Activated naive CD8-positive, alpha-beta T cell (primary cell): ENCODE results near the gene UBC.
A peak's percentile ranks its signal among the peaks of the same experiment; 100 is the strongest.

Experiments used
- H3K27ac Mint-ChIP-seq: one replicate; pipeline ENCODE4 v1.8.0; 2021; ENCODE audit warnings: mixed read lengths
- H3K27me3 Mint-ChIP-seq: one replicate; pipeline ENCODE4 v1.8.0; 2021; ENCODE audit warnings: mixed read lengths
- H3K36me3 Mint-ChIP-seq: one replicate; pipeline ENCODE4 v1.8.0; 2021; ENCODE audit warnings: mixed read lengths
- H3K4me1 Mint-ChIP-seq: one replicate; pipeline ENCODE4 v1.8.0; 2021; ENCODE audit warnings: low read depth, mixed read lengths
- H3K4me3 Mint-ChIP-seq: one replicate; pipeline ENCODE4 v1.8.0; 2021; ENCODE audit warnings: mild to moderate bottlenecking, mixed read lengths
- H3K9me3 Mint-ChIP-seq: one replicate; pipeline ENCODE4 v1.8.0; 2021; ENCODE audit warnings: low read depth, mixed read lengths

UBC gene

DNA sequence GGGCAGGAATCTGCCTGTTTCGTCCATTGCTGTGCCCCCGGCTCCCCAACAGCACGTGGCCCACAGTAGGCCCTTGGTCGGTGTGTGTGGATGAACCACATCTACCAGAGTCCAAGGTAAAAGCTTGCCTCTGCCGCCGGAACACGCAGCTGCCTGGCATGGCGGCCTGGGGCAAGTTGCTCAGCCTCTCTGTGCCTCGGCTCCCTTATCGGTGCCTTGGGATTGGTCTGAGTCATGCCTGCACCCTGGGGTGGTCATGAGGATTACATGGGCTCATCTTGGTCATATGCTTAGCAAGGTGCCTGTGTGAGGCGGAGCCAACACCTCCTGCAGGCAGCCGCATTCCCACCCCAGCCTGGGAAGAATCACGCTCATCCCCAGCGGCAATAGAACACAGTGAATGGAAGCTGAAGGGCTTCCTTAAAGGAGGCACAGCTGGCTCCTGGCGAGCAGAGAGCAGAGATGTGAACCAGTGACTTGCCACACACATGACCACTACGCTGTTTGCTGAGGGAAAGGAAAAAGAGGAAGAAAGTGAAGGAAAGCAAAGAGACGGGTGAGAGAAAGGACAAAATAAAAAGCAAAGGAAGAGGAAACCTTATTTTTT lies 45.3 kb downstream of the UBC start:
- Mint-ChIP-seq H3K9me3 (no peaks in the 10 kb centered on the region), H3K27me3 (peaks cover 8% of the 10 kb centered on the region), H3K36me3 (no peaks in the 10 kb centered on the region), H3K4me3 (peak overlapping the region; percentile 5), H3K27ac (no peak overlapping the region), H3K4me1 (peaks cover 18% of the 10 kb centered on the region)

DNA sequence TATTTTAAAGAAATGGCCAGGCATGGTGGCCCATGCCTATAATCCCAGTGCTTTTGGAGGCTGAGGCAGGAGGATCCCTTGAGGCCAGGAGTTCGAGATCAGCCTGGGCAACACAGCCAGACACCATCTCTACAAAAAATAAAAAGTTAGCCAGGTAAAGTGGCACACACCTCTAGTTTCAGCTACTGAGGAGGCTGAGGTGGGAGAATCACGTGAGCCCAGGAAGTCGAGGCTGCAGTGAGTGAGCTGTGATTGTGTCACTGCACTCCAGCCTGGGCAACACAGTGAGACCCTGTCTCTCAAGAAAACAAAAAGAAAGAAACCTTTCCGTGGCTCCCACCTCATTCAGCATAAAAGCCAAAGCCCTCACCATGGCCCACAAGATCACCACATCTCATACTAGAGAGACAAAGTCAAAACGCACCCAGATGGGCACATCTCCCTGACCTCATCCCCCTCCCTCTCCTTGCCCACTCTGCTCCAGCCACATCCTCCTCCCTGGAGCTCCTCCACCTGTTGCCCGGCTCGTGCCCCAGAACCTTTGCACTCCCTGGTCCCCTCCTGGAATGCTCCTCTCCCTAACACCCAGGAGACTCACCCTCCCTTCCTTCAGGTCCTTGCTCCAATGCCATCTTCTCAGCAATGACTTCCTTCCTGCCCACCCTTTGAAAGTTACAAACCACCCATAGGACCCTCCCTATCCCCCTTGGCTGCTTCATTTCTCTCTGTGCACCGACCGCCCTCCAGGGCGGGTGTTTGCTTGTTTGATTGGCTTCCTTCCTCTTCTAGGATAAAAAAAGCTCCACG lies 46.0 kb downstream of the UBC start:
- no peak overlapping the region for H3K27ac Mint-ChIP-seq
- H3K4me3 Mint-ChIP-seq: no peak overlapping the region
- H3K27me3 Mint-ChIP-seq: peaks cover 8% of the 10 kb centered on the region
- no peaks in the 10 kb centered on the region for H3K9me3 Mint-ChIP-seq
- H3K36me3 Mint-ChIP-seq: no peaks in the 10 kb centered on the region
- peaks cover 22% of the 10 kb centered on the region for H3K4me1 Mint-ChIP-seq

DNA sequence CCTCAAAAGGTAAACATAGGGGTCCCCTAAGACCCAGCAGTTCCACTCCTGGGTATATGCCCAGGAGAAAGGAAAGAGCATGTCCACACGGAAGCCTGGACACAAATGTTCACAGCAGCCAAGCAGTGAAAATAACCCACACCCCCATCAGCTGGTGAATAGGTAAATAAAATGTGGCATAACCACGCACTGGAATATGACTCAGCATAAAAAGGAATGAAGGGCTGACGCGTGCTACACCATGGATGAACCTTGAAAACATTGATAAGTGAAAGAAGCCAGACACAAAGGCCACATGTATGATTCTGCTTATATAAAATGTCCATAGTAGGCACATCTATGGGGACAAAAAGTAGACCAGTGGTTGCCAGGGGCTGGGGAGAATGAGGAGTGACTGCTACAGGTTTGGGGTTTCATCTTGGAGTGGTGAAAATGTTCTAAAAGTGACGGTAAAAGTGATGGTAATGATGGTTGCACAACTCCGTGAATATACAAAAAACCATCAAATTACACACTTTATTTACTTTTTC lies 47.0 kb downstream of the UBC start:
- Mint-ChIP-seq H3K9me3 (no peaks in the 10 kb centered on the region), H3K27ac (no peak overlapping the region), H3K4me3 (no peak overlapping the region), H3K27me3 (peaks cover 8% of the 10 kb centered on the region), H3K4me1 (peaks cover 27% of the 10 kb centered on the region), H3K36me3 (no peaks in the 10 kb centered on the region)

DNA sequence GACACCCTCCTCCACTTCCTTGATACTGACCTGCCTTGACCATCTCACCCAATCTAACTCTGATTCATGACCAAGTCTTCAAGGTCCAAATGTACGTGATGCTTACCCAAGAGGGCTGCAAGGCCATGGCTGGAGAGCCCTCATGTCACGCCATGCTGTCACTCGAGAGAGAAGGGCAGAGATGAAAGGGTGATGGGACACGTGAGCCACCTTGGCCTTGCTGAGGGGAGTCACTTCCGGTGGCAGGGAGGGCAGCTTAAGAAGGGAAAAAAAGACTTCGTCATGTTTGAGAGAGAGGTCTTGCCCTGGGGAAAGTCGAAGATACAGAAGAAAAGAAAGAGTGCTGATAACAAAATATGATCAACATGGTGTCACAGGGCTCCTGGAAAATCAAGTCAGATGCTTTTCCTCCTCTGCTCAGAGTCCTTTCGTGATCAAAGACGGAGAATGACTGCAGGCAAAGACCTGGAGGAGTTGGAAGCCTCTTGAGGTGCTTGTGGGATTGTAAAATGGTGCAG lies 47.5 kb downstream of the UBC start:
- Mint-ChIP-seq H3K9me3 (no peaks in the 10 kb centered on the region), H3K36me3 (no peaks in the 10 kb centered on the region), H3K27ac (no peak overlapping the region), H3K4me3 (no peak overlapping the region), H3K4me1 (peaks cover 28% of the 10 kb centered on the region), H3K27me3 (peaks cover 8% of the 10 kb centered on the region)

DNA sequence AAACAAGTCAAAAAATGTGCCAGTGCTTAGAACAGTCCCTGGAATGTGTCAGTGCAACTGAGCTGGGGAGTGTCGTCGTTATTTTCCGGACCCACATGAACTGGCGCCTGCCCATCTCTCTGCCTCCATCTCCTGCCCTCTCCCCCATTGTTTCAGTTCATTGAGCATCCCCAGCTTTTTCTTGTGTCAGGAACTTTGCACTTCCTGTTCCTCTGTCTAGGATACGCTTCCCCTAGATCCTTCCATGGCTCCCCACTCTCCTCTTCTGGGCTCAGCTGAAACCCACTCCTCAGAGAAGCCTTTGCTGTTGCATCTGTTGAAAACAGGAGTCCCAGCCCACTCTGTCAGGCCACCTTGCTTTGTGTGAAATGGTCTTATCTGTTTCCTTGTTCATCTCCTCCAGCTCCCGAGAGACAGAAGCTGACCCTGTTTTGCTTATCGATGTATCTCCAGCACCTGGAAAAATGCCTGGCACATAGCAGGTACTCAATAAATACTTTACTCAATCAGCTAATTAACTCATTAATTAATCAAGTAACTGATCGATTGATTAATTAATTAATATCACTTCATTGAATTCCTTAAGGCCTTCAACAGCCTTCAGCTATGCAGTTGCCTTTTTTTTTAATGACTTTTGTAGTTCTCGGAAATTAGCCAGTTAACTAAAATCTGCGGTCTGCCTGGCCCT lies 48.1 kb downstream of the UBC start:
- no peak overlapping the region for H3K4me3 Mint-ChIP-seq
- no peaks in the 10 kb centered on the region for H3K9me3 Mint-ChIP-seq
- H3K27me3 Mint-ChIP-seq: peaks cover 8% of the 10 kb centered on the region
- no peaks in the 10 kb centered on the region for H3K36me3 Mint-ChIP-seq
- H3K4me1 Mint-ChIP-seq: peaks cover 28% of the 10 kb centered on the region
- H3K27ac Mint-ChIP-seq: no peak overlapping the region

DNA sequence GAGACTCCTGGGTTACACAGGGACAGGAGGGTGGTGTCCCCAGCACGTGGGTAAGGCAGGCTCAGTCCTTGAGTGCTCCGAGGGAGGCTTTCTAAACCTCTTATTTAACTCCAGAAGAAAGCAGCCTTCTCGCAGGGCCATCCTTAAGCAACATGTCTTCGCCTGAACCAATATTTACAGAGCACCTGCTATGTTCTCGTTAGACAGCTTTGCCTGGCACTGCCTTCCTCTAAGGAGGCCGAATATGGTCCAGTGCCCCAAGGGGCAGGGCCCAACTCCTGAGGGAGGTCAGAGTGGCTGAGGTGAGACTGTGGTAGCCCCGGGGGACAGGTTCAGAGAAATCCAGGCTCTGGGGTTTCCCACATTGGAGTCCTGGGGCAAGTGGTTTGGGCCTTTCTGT lies 48.7 kb downstream of the UBC start:
- Mint-ChIP-seq H3K4me1 (peaks cover 28% of the 10 kb centered on the region), H3K4me3 (no peak overlapping the region)

DNA sequence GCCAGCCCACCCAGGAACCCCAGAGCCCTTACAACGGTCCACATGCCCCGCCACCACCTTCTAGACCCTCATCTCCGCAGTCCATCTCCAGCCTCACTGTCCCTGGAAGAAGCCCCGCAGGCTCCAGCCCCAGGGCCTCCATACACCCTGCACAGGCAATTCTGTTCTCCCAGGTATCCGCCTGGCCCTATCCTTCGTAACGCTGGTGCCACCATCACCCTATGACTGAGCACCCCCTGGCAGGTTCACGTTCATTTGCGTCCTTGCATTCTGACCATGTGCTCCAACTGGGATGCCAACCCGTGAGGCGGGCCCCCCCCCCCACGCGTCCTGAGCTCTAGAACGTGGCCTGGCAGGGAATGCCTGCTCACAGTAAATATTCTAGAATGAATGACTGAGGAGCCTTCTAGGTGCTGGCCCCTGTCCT lies 50.1 kb downstream of the UBC start:
- Mint-ChIP-seq H3K36me3 (no peaks in the 10 kb centered on the region), H3K9me3 (no peaks in the 10 kb centered on the region), H3K4me1 (peaks cover 27% of the 10 kb centered on the region), H3K27ac (peak overlapping the region; percentile 96), H3K27me3 (peaks cover 5% of the 10 kb centered on the region), H3K4me3 (peak overlapping the region; percentile 81)

More for the DNA sequence above, 48.7 kb downstream of the UBC start:
- peaks cover 6% of the 10 kb centered on the region for H3K27me3 Mint-ChIP-seq
- H3K9me3 Mint-ChIP-seq: no peaks in the 10 kb centered on the region
- H3K27ac Mint-ChIP-seq: no peak overlapping the region
- H3K36me3 Mint-ChIP-seq: no peaks in the 10 kb centered on the region

DNA sequence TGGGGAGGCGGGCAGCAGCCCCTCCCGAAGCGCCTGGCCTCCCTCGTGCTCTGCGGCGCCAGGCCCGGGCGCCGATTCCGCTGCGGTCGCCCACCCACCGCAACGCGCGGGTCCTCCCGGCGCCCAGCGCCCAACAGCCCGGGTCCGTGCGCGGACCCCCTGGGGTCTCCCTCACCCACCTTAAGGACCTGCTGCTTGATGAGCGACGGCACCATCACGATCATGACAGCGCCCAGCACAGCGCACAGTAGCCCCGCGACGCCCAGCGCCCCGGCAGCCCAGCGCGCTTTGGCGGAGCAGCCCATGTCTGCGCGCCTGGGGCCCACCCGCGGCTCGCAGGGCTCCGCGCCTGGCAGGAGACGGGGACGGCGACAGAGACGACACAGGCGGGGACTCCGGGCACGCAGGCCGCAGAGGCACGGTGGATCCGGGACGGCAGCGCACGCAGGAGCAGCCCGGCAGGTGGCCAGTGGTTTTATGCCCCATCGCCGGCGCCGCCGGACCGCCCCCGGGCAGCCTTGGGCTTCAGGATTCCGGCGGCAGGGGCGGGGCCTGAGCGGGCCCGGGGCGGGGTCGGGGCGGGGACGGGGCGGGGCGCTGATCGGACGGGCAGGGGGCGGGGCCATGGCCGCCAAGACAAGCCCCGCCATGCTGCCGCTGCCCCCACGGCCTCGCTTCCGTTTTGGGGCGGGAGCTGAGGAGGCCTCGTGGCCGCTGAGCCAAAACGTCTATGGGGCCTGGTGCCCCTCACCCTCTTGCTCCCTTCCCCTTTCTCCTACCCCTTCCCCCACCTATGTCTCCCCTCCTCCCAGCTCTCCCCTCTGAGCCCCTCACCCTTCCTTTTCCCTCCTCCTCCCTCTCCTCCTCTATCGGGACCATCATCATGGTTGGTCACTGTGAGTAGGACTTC lies 50.8 kb downstream of the UBC start, which contains the start of gene SCARB1:
Gene SCARB1, minus strand, starts transcription at position 449 of the 910 bp plus-strand sequence. Its CDS starts 144 bp downstream, at position 305.
- Mint-ChIP-seq H3K4me3 (peak within 1 kb of the TSS; percentile 87), H3K27me3 (peaks cover 3% of the 10 kb centered on the region), H3K4me1 (peaks cover 21% of the 10 kb centered on the region), H3K27ac (peak within 1 kb of the TSS; percentile 96), H3K36me3 (no peaks in the 10 kb centered on the region), H3K9me3 (no peaks in the 10 kb centered on the region)

DNA sequence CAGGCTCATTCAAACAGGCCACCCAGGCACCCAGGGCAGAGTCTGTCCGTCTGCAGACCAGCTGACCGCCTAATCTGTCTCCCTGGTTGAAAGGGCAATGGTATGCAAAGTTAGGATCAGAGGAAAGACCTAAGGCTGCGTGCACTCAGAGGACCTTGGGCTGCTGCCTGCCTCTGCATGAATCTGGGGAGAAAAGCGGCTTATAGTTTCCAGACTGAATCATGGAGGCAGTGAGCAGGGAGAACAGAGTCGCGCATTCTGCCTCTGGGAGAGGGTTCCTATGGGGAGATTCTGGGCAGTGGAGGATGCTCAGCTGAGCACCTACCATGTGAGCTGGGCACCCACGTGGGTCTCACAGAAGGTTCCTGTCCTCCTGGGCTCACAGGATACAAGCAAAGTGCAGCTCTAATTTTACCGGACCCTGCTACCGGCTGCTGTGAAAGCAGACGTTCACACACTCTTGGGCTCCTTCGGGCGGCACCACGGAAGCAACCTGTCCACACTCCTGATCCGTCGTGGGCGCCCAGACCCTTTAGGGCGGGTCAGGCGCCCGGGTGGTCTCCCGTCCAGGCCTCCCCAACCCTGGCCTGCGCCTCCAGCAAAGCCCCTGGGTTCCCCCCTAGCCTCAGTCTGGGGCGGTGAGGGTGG lies 51.6 kb downstream of the UBC start:
- peak overlapping the region; percentile 87 for H3K4me3 Mint-ChIP-seq
- no peaks in the 10 kb centered on the region for H3K9me3 Mint-ChIP-seq
- H3K27me3 Mint-ChIP-seq: no peaks in the 10 kb centered on the region
- no peaks in the 10 kb centered on the region for H3K36me3 Mint-ChIP-seq
- peak overlapping the region; percentile 81 for H3K27ac Mint-ChIP-seq
- peaks cover 18% of the 10 kb centered on the region for H3K4me1 Mint-ChIP-seq

DNA sequence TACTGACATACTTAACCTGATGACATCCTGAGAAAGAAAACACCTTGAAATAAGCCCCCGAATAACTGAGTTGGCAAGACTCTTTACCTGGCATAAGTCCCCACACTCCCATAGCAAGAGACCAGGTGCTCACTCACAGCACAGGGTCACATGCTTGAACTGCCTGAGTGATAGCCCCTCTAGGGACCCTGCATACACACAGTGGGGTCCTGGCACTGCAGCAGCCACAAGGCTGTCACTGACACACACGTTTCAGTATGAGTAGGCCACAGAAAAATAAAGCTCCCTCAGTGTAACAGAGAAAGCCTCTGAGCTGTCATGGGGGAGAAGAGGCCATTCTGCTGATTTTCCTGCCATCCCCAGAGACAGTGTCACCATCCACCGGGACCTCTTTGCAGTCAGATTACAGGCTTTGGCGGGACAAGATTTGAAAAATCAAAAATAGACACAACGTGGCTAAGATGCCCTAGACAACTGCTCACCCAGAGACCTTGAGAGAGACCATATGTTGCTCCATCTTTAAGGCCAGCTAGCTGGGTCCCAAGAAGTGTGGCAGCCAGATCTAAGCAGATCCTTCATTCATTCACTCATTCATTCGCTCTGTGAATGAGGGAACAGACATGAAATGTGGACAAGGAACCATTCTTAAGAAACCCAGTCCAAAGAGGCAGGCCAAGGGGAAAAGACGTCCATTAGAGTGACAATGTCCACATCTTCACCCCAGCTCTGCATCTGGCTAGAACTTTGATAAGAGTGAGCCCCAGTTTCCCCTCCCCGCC lies 52.4 kb downstream of the UBC start:
- H3K27ac Mint-ChIP-seq: peak overlapping the region; percentile 64

More for the DNA sequence above, 52.4 kb downstream of the UBC start:
- Mint-ChIP-seq H3K36me3 (no peaks in the 10 kb centered on the region), H3K9me3 (no peaks in the 10 kb centered on the region), H3K27me3 (no peaks in the 10 kb centered on the region), H3K4me3 (peak overlapping the region; percentile 87), H3K4me1 (peaks cover 16% of the 10 kb centered on the region)
